Activated CD8-positive, alpha-beta T cell treated with anti-CD3 and anti-CD28 coated beads for 36 hours (primary cell): ENCODE results near the gene CTNNA3. TPM values are rescaled to one million over a fixed set of nuclear protein-coding genes. Genes with fewer than 3 reads are reported as not detected.

ENCODE experiments used
- ATAC-seq: fragments of 200-7000 bp; cut with Tn5 transposase; one replicate; pipeline ENCODE4 v1.10.0; 2021; ENCODE audit warnings: mild to moderate bottlenecking, moderate library complexity
- CTCF ChIA-PET: fragments of 350-600 bp; sonication (Branson Sonifier 250); formaldehyde crosslinking; loops from one replicate; lab custom pipeline; 2021; ENCODE audit warnings: antibody characterized with exemption; lab: Charles Lee
- POLR2A ChIA-PET: fragments of 350-600 bp; sonication (Branson Sonifier 250); formaldehyde crosslinking; loops from one replicate; lab custom pipeline; 2021; ENCODE audit warnings: antibody characterized with exemption; lab: Charles Lee
- DNase-seq: peaks from one replicate; pipeline ENCODE4 v3.0.0-alpha.2; 2020
- H3K27ac Mint-ChIP-seq: one replicate; pipeline ENCODE4 v1.8.0; 2021; ENCODE audit warnings: mild to moderate bottlenecking, mixed read lengths
- H3K27me3 Mint-ChIP-seq: one replicate; pipeline ENCODE4 v1.8.0; 2021; ENCODE audit warnings: mixed read lengths
- H3K36me3 Mint-ChIP-seq: one replicate; pipeline ENCODE4 v1.8.0; 2021; ENCODE audit warnings: low read depth, mixed read lengths
- H3K4me1 Mint-ChIP-seq: one replicate; pipeline ENCODE4 v1.8.0; 2021; ENCODE audit warnings: low read depth, mixed read lengths
- H3K4me3 Mint-ChIP-seq: one replicate; pipeline ENCODE4 v1.8.0; 2021; ENCODE audit warnings: mild to moderate bottlenecking, moderate library complexity, mixed read lengths
- H3K9me3 Mint-ChIP-seq: one replicate; pipeline ENCODE4 v1.8.0; 2021; ENCODE audit warnings: mixed read lengths
- CTCF ChIP-seq: fragments of 200-600 bp; IDR thresholded peaks from one replicate; pipeline ENCODE4 v1.8.0; 2022; ENCODE audit warnings: antibody characterized with exemption, mild to moderate bottlenecking
- intact Hi-C: fragments of 100-400 bp; cut with micrococcal nuclease; formaldehyde crosslinking; loops from one replicate; pipeline ENCODE4 v1.10.0; 2022
- total RNA-seq, 2 experiments: library from RNA; stranded (reverse); gene quantifications; one replicate each; pipeline ENCODE4 v1.2.3, GENCODE V29; 2021

Gene CTNNA3
- total RNA-seq, 2 experiments from 2014 or later, result not detected

- no peak for ATAC-seq
- CTCF ChIA-PET, result no interaction called here
- no peak overlapping the region for H3K27ac Mint-ChIP-seq
- no peak overlapping the region for H3K4me3 Mint-ChIP-seq
- no peak for TF ChIP-seq CTCF
- POLR2A ChIA-PET, result no interaction called here
- H3K4me1 Mint-ChIP-seq, result no peaks in the 10 kb centered on the region
- no peaks in the 10 kb centered on the region for H3K36me3 Mint-ChIP-seq
- peaks cover 13% of the 10 kb centered on the region for H3K27me3 Mint-ChIP-seq
- DNase-seq, result no peak
- intact Hi-C loops, result no loop called here
- peaks cover 4% of the 10 kb centered on the region for H3K9me3 Mint-ChIP-seq
These were observed 65.1 kb downstream of the CTNNA3 start for GRCh38 chr10:67630904-67631303.

GRCh38 chr10:67629461-67629971 lies 66.5 kb downstream of the CTNNA3 start:
- no peak overlapping the region for H3K4me3 Mint-ChIP-seq
- peaks cover 13% of the 10 kb centered on the region for H3K27me3 Mint-ChIP-seq
- no peaks in the 10 kb centered on the region for H3K4me1 Mint-ChIP-seq
- H3K27ac Mint-ChIP-seq, result no peak overlapping the region
- TF ChIP-seq CTCF, result no peak
- no peaks in the 10 kb centered on the region for H3K36me3 Mint-ChIP-seq
- no peaks in the 10 kb centered on the region for H3K9me3 Mint-ChIP-seq
- ATAC-seq (no peak), DNase-seq (no peak)
- ChIA-PET CTCF (no interaction called here), POLR2A (no interaction called here)
- intact Hi-C loops, result no loop called here

- Mint-ChIP-seq H3K9me3 (no peaks in the 10 kb centered on the region), H3K27me3 (peaks cover 5% of the 10 kb centered on the region), H3K27ac (no peak overlapping the region), H3K4me1 (no peaks in the 10 kb centered on the region), H3K36me3 (no peaks in the 10 kb centered on the region), H3K4me3 (no peak overlapping the region)
- ChIA-PET POLR2A (no interaction called here), CTCF (interaction anchor here (0.9 kb wide), 1 partner anchor 157 kb away, joined by 3 read pairs; no protein-coding TSS in a partner anchor)
- ATAC-seq (no peak), DNase-seq (no peak)
- no peak for TF ChIP-seq CTCF
- intact Hi-C loops, result no loop called here
These were observed 73.0 kb downstream of the CTNNA3 start for GRCh38 chr10:67622984-67623383.

GRCh38 chr10:67622511-67622910 lies 73.5 kb downstream of the CTNNA3 start:
- POLR2A ChIA-PET, result no interaction called here
- Mint-ChIP-seq H3K27me3 (peaks cover 5% of the 10 kb centered on the region), H3K27ac (no peak overlapping the region), H3K4me3 (no peak overlapping the region), H3K9me3 (no peaks in the 10 kb centered on the region), H3K4me1 (no peaks in the 10 kb centered on the region), H3K36me3 (no peaks in the 10 kb centered on the region)
- CTCF ChIA-PET, result interaction anchor here (0.6 kb wide), 1 partner anchor 176 kb away, joined by 3 read pairs; no protein-coding TSS in a partner anchor
- intact Hi-C loops, result no loop called here
- ATAC-seq (no peak), DNase-seq (no peak)
- TF ChIP-seq CTCF, result no peak

- ChIA-PET CTCF (no interaction called here), POLR2A (no interaction called here)
- intact Hi-C loops, result no loop called here
These were observed 74.2 kb downstream of the CTNNA3 start for GRCh38 chr10:67621834-67622233.

More at GRCh38 chr10:67621834-67622233, 74.2 kb downstream of the CTNNA3 start:
- DNase-seq (no peak), ATAC-seq (no peak)
- Mint-ChIP-seq H3K4me1 (no peaks in the 10 kb centered on the region), H3K4me3 (no peak overlapping the region), H3K9me3 (no peaks in the 10 kb centered on the region), H3K27ac (no peak overlapping the region), H3K36me3 (no peaks in the 10 kb centered on the region), H3K27me3 (peaks cover 9% of the 10 kb centered on the region)
- TF ChIP-seq CTCF, result no peak
